Transverse colon (tissue), 4 donors: ENCODE results near the gene GCLC.

ENCODE experiments used
- CTCF ChIP-seq, 5 experiments: fragments of 200-600 bp in 3 of 5; fragments of 450-650 bp in 2 of 5; sonication (generic) in 3 of 5; IDR thresholded peaks; 1 replicate in 2 of 5; 2 replicates in 3 of 5; pipeline ENCODE4 v1.5.1; 2016 to 2017; ENCODE audit warnings: antibody characterized with exemption in 5 of 5, inconsistent platforms in 3 of 5, mild to moderate bottlenecking in 2 of 5, moderate library complexity in 1 of 5
- EP300 ChIP-seq: sonication (generic); formaldehyde crosslinking; IDR thresholded peaks from one replicate; pipeline ENCODE4 v1.6.1; 2017; ENCODE audit warnings: antibody characterized with exemption, low read depth
- POLR2A ChIP-seq: fragments of 450-650 bp; IDR thresholded peaks from one replicate; pipeline ENCODE4 v1.6.1; 2016; ENCODE audit warnings: antibody characterized with exemption, mild to moderate bottlenecking, moderate library complexity
- POLR2AphosphoS5 ChIP-seq, 3 donors: sonication (generic); formaldehyde crosslinking; IDR thresholded peaks; one replicate each; pipeline ENCODE4 v1.6.1; 2016; ENCODE audit warnings: antibody characterized with exemption in 3 of 3

- no peak for TF ChIP-seq CTCF (IDR thresholded peaks at IDR 0.05)
- TF ChIP-seq POLR2A = no peak
- no peak for TF ChIP-seq POLR2AphosphoS5 (IDR thresholded peaks at IDR 0.05)
- TF ChIP-seq EP300 = no peak
Observed at GRCh38 chr6:53582963-53583362, 38.1 kb upstream of the GCLC start.
